Activated CD4-positive, CD25-positive, alpha-beta regulatory T cell treated with anti-CD3 and anti-CD28 coated beads, Interleukin-2, amount 50 U/mL, for 72 hours (primary cell): ENCODE measurements around the gene GBP4.

Experiments used
- DNase-seq: peaks from one replicate; pipeline ENCODE4 v3.0.0; 2021

The GBP4 gene

GRCh38 chr1:89170170-89171066 lies 28.3 kb downstream of the GBP4 start:
- no peak for DNase-seq

GRCh38 chr1:89169166-89169565 lies 29.6 kb downstream of the GBP4 start:
- no peak for DNase-seq

GRCh38 chr1:89167590-89168230 lies 31.0 kb downstream of the GBP4 start:
- DNase-seq: no peak

- no peak for DNase-seq
These were observed 32.0 kb downstream of the GBP4 start for GRCh38 chr1:89166705-89167104.

GRCh38 chr1:89165811-89166210 lies 32.9 kb downstream of the GBP4 start:
- no peak for DNase-seq

- DNase-seq: no peak
These were observed 47.7 kb downstream of the GBP4 start for GRCh38 chr1:89151047-89151446.

GRCh38 chr1:89149976-89150375 lies 48.8 kb downstream of the GBP4 start:
- DNase-seq: no peak

- no peak for DNase-seq
These were observed 49.5 kb downstream of the GBP4 start for GRCh38 chr1:89149229-89149628.

- no peak for DNase-seq
These were observed 50.8 kb downstream of the GBP4 start for GRCh38 chr1:89147678-89148658.

GRCh38 chr1:89146721-89147120 lies 52.0 kb downstream of the GBP4 start:
- DNase-seq: no peak

GRCh38 chr1:89143484-89143883 lies 55.3 kb downstream of the GBP4 start:
- no peak for DNase-seq

GRCh38 chr1:89142160-89142559 lies 56.6 kb downstream of the GBP4 start:
- no peak for DNase-seq

- no peak for DNase-seq
These were observed 65.0 kb downstream of the GBP4 start for GRCh38 chr1:89133747-89134146.
